Ovary (tissue), 3 donors: ENCODE results near the gene P2RY6.

Source experiments
- CTCF ChIP-seq, 3 donors: fragments of 450-650 bp in 2 of 3; fragments of 200-600 bp in 1 of 3; IDR thresholded peaks; one replicate each; pipeline versions ENCODE4 v1.5.1 to v1.8.0; 2016 to 2022; ENCODE audit warnings: antibody characterized with exemption in 3 of 3, mild to moderate bottlenecking in 1 of 3
- EP300 ChIP-seq: sonication (generic); formaldehyde crosslinking; IDR thresholded peaks from one replicate; pipeline ENCODE4 v1.6.1; 2017; ENCODE audit warnings: antibody characterized with exemption
- donor health status: DM: no; HTN: no; CAD: no.

- TF ChIP-seq CTCF (IDR thresholded peaks at IDR 0.05) (no peak), EP300 (no peak)
Measured at GRCh38 chr11:73259406-73260126, 12.6 kb upstream of the P2RY6 start.
